ENCODE data around the gene ZNF652. TPM values are rescaled to one million over a fixed set of nuclear protein-coding genes. Genes with fewer than 3 reads are reported as not detected.
A peak's percentile ranks its signal among the peaks of the same experiment; 100 is the strongest.

ZNF652 gene
- total and polyA plus RNA-seq, 2 experiments from 2014 or later, result 36.2 to 54.5 TPM

DNA sequence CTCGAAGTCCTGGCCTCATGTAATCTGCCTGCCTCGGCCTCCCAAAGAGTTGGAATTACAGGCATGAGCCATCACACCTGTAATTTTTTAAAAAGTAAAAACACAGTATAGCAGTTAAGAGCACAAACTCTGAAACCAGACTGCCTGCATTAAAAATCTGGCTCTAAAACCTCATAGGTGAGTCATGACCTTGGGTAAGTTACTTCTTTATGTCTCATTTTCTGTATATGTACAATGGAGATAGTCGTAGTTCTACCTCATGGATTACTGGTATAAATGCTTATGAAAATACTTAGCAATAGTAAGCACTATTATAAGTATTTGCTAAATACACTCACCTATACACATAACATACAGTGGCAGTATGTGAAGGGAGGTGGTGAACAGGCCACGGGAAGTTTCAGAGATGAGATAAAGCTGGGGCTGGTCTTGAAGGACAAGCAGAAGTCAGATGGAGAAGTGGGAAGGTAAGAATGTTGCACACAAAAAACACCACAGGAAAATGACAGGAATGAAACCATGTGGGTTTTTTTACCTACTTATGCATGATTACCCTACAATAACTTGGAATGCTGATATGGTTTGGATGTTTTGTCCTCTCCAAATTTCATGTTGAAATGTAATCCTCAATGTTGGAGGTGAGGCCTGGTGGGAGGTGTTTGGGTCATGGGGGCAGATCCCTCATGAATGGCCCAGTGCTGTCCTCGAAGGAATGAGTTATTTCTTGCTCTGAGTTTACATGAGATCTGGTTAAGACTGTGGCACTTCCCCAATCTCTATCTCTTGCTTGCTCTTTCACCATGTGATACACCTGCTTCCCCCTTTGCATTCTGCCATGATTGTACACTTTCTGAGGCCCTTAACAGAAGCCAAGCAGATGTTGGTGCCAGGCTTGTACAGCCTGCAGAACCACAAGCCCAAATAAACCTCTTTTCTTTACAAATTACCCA is 33.9 kb downstream of the ZNF652 start:
- Mint-ChIP-seq H3K4me3 (no peak overlapping the region), H3K27ac (peak overlapping the region; percentile 20; the same call in 1 of the 2 replicates), H3K36me3 (ENCODE audit: low read depth) (no peaks in the 10 kb centered on the region), H3K9me3 (no peaks in the 10 kb centered on the region), H3K4me1 (peaks cover 14% of the 10 kb centered on the region; the same call in 2 of the 3 replicates), H3K27me3 (ENCODE audit: insufficient read depth, low read depth, poor library complexity) (no peaks in the 10 kb centered on the region)
- ATAC-seq (no peak), DNase-seq (ENCODE audit: low spot score) (no peak)
- Histone ChIP-seq H3K4me3 (no peak overlapping the region), H4K20me1 (replicated peaks; ENCODE audit: insufficient read depth) (peaks cover 13% of the 10 kb centered on the region; the same call in 1 of the 2 replicates), H3K36me3 (ENCODE audit: insufficient read depth) (no peaks in the 10 kb centered on the region), H2AFZ (no peak overlapping the region), H3K27ac (ENCODE audit: low read depth) (no peak overlapping the region), H3K9me2 (ENCODE audit: insufficient read depth) (no peaks in the 10 kb centered on the region), H3K4me2 (no peak overlapping the region), H3K4me1 (ENCODE audit: insufficient read depth) (peaks cover 19% of the 10 kb centered on the region), H3K79me2 (replicated peaks; ENCODE audit: insufficient read depth) (peaks cover 64% of the 10 kb centered on the region), H3K27me3 (ENCODE audit: insufficient read depth) (no peaks in the 10 kb centered on the region), H3F3A (replicated peaks; ENCODE audit: low read depth) (no peaks in the 10 kb centered on the region)
- TF ChIP-seq JUNB (IDR thresholded peaks at IDR 0.05; ENCODE audit: unreplicated experiment), result no peak
- no peak for TF ChIP-seq ZNF331 (CRISPR knock-in tag; IDR thresholded peaks at IDR 0.05; ENCODE audit: low read depth)
- TF ChIP-seq EZH2phosphoT487 (IDR thresholded peaks at IDR 0.05; ENCODE audit: unreplicated experiment), result no peak
- TF ChIP-seq, protein P1, sequence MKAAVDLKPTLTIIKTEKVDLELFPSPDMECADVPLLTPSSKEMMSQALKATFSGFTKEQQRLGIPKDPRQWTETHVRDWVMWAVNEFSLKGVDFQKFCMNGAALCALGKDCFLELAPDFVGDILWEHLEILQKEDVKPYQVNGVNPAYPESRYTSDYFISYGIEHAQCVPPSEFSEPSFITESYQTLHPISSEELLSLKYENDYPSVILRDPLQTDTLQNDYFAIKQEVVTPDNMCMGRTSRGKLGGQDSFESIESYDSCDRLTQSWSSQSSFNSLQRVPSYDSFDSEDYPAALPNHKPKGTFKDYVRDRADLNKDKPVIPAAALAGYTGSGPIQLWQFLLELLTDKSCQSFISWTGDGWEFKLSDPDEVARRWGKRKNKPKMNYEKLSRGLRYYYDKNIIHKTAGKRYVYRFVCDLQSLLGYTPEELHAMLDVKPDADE (IDR thresholded peaks at IDR 0.05), result no peak
- TF ChIP-seq, protein P2, sequence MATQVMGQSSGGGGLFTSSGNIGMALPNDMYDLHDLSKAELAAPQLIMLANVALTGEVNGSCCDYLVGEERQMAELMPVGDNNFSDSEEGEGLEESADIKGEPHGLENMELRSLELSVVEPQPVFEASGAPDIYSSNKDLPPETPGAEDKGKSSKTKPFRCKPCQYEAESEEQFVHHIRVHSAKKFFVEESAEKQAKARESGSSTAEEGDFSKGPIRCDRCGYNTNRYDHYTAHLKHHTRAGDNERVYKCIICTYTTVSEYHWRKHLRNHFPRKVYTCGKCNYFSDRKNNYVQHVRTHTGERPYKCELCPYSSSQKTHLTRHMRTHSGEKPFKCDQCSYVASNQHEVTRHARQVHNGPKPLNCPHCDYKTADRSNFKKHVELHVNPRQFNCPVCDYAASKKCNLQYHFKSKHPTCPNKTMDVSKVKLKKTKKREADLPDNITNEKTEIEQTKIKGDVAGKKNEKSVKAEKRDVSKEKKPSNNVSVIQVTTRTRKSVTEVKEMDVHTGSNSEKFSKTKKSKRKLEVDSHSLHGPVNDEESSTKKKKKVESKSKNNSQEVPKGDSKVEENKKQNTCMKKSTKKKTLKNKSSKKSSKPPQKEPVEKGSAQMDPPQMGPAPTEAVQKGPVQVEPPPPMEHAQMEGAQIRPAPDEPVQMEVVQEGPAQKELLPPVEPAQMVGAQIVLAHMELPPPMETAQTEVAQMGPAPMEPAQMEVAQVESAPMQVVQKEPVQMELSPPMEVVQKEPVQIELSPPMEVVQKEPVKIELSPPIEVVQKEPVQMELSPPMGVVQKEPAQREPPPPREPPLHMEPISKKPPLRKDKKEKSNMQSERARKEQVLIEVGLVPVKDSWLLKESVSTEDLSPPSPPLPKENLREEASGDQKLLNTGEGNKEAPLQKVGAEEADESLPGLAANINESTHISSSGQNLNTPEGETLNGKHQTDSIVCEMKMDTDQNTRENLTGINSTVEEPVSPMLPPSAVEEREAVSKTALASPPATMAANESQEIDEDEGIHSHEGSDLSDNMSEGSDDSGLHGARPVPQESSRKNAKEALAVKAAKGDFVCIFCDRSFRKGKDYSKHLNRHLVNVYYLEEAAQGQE (IDR thresholded peaks at IDR 0.05; ENCODE audit: unreplicated experiment), result no peak
- TF ChIP-seq EZH2 (IDR thresholded peaks at IDR 0.05; ENCODE audit: low read depth, unreplicated experiment), result no peak
- TF ChIP-seq, protein P3, sequence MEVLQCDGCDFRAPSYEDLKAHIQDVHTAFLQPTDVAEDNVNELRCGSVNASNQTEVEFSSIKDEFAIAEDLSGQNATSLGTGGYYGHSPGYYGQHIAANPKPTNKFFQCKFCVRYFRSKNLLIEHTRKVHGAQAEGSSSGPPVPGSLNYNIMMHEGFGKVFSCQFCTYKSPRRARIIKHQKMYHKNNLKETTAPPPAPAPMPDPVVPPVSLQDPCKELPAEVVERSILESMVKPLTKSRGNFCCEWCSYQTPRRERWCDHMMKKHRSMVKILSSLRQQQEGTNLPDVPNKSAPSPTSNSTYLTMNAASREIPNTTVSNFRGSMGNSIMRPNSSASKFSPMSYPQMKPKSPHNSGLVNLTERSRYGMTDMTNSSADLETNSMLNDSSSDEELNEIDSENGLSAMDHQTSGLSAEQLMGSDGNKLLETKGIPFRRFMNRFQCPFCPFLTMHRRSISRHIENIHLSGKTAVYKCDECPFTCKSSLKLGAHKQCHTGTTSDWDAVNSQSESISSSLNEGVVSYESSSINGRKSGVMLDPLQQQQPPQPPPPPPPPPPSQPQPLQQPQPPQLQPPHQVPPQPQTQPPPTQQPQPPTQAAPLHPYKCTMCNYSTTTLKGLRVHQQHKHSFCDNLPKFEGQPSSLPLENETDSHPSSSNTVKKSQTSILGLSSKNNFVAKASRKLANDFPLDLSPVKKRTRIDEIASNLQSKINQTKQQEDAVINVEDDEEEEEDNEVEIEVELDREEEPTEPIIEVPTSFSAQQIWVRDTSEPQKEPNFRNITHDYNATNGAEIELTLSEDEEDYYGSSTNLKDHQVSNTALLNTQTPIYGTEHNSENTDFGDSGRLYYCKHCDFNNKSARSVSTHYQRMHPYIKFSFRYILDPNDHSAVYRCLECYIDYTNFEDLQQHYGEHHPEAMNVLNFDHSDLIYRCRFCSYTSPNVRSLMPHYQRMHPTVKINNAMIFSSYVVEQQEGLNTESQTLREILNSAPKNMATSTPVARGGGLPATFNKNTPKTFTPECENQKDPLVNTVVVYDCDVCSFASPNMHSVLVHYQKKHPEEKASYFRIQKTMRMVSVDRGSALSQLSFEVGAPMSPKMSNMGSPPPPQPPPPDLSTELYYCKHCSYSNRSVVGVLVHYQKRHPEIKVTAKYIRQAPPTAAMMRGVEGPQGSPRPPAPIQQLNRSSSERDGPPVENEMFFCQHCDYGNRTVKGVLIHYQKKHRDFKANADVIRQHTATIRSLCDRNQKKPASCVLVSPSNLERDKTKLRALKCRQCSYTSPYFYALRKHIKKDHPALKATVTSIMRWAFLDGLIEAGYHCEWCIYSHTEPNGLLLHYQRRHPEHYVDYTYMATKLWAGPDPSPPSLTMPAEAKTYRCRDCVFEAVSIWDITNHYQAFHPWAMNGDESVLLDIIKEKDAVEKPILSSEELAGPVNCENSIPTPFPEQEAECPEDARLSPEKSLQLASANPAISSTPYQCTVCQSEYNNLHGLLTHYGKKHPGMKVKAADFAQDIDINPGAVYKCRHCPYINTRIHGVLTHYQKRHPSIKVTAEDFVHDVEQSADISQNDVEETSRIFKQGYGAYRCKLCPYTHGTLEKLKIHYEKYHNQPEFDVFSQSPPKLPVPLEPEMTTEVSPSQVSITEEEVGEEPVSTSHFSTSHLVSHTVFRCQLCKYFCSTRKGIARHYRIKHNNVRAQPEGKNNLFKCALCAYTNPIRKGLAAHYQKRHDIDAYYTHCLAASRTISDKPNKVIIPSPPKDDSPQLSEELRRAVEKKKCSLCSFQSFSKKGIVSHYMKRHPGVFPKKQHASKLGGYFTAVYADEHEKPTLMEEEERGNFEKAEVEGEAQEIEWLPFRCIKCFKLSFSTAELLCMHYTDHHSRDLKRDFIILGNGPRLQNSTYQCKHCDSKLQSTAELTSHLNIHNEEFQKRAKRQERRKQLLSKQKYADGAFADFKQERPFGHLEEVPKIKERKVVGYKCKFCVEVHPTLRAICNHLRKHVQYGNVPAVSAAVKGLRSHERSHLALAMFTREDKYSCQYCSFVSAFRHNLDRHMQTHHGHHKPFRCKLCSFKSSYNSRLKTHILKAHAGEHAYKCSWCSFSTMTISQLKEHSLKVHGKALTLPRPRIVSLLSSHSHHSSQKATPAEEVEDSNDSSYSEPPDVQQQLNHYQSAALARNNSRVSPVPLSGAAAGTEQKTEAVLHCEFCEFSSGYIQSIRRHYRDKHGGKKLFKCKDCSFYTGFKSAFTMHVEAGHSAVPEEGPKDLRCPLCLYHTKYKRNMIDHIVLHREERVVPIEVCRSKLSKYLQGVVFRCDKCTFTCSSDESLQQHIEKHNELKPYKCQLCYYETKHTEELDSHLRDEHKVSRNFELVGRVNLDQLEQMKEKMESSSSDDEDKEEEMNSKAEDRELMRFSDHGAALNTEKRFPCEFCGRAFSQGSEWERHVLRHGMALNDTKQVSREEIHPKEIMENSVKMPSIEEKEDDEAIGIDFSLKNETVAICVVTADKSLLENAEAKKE (CRISPR knock-in tag; IDR thresholded peaks at IDR 0.05), result no peak
- TF ChIP-seq NANOG (IDR thresholded peaks at IDR 0.05; ENCODE audit: borderline replicate concordance), result no peak
- TF ChIP-seq, protein P4, sequence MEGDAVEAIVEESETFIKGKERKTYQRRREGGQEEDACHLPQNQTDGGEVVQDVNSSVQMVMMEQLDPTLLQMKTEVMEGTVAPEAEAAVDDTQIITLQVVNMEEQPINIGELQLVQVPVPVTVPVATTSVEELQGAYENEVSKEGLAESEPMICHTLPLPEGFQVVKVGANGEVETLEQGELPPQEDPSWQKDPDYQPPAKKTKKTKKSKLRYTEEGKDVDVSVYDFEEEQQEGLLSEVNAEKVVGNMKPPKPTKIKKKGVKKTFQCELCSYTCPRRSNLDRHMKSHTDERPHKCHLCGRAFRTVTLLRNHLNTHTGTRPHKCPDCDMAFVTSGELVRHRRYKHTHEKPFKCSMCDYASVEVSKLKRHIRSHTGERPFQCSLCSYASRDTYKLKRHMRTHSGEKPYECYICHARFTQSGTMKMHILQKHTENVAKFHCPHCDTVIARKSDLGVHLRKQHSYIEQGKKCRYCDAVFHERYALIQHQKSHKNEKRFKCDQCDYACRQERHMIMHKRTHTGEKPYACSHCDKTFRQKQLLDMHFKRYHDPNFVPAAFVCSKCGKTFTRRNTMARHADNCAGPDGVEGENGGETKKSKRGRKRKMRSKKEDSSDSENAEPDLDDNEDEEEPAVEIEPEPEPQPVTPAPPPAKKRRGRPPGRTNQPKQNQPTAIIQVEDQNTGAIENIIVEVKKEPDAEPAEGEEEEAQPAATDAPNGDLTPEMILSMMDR (conservative IDR thresholded peaks at IDR 0.05; ENCODE audit: low read depth in 2 of 2), result no peak
- no peak for TF ChIP-seq CREB1 (CRISPR knock-in tag; IDR thresholded peaks at IDR 0.05; ENCODE audit: low read depth)
- TF ChIP-seq ZNF114 (CRISPR knock-in tag; IDR thresholded peaks at IDR 0.05), result no peak
- TF ChIP-seq POLR2AphosphoS5 (IDR thresholded peaks at IDR 0.05; ENCODE audit: low read depth), result no peak
- no peak for TF ChIP-seq STAT1 (IDR thresholded peaks at IDR 0.05; ENCODE audit: unreplicated experiment)

All from GM23338 (cell line).